NB4 (cell line): Measurements from ENCODE around the gene KDM1B.

ENCODE experiments used
- CTCF ChIP-seq: IDR thresholded peaks from one replicate; pipeline ENCODE4 v1.5.1; 2012; ENCODE audit warnings: low read depth, low read length
- POLR2A ChIP-seq: IDR thresholded peaks from 2 replicates; pipeline ENCODE4 v1.6.1; 2011; ENCODE audit warnings: mild to moderate bottlenecking; ENCODE audit not compliant: insufficient read length; ENCODE audit errors: extremely low read depth

GRCh38 chr6:18269717-18270116 is 114.5 kb downstream of the KDM1B start:
- no peak for TF ChIP-seq CTCF
- TF ChIP-seq POLR2A, result no peak
